ENCODE measurements around the gene SLC15A4.
A peak's percentile ranks its signal among the peaks of the same experiment; 100 is the strongest.
"Not testable (repeated sequence)": the region's sequence is repeated elsewhere in the genome, so short reads cannot be mapped to it uniquely, and the experiment has no call there.

The SLC15A4 gene

DNA sequence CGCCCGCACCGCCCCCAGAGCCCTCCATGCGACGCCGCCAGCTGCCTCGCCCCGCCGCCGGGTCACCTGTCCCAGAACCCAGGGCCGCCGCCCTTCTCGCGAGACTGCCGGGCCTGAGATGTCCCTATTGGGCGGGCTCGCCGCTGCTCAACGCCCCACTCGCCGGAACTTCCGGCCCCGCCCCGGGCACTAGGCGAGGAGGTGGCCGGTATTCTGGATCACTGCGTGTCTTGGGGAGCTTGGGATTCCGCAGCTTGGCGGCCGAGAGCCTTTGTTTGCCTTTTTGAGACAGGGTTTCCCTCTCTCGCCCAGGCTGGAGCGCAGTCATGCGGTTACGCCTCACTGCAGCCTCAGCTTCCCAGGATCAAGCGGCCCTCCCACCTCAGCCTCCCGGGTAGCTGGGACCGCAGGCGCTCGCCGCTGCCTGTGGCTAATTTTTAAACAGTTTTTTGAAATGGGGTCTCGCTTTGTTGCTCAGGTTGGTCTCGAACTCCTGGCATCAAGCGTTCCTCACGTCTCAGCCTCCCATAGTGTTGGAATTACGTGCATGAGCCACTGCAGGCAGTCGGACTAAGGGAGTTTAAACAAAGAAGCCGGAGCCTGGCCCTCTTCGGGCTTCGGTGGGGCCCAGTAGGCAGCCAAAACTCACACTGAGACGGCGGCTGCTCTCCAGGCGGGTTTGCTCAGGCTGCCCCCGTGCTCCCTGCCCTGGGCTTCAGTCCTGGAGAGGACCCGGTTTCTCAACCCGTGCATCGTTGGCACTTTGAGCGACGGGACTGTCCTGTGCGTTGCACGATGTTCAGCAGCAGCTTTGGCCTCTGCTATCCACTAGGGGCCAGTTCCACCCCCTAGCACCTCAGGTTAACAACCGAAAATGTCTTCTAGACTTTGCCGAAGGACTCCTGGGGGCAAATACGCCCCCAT is at the start of gene SLC15A4:
SLC15A4 (minus strand) TSS at position 43 of the 924 bp plus-strand sequence; CDS start at position 28, 15 bp downstream.
- DNase-seq (ENCODE audit: low read depth, low spot score), result peak; percentile 62

DNA sequence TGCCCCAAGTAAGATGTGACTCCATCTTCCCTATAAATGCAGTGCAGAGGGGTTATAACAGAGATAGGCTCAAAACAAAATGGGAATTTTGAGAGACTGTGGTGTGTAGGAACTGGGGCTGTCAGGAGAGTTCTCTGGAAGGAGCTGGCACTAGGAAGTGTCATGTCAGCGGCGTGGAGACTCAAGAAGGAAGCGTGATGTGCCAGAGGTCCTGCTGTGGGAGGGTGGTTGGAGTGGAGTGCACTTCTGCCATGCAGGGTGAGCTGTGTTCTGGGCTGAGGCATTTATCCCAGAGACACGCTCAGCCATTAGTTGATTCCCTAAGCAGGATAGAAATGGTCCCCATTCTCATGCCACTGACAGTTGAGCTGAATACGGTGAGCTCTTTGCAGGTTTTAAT is 48.5 kb upstream of the SLC15A4 start:
- no peak for DNase-seq (ENCODE audit: low read depth, low spot score)

DNA sequence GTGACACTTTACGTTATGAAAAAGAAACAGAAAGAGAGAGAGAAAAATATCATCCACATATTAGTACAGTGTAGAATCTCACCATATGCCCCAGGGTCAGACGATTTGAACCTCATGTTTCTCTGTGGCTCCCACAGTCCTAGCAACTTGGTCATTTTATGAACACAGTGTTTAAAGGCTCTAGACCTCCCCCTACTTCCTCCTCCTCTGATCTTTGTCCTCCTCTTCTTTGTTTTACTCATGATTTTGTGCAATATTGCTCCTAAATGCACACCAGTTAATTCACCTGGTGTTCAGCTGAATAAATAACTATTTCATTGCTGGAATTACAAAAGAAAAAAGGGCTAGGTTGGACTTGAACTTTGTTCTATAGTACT is 47.7 kb upstream of the SLC15A4 start:
- no peak for DNase-seq (ENCODE audit: low read depth, low spot score)

DNA sequence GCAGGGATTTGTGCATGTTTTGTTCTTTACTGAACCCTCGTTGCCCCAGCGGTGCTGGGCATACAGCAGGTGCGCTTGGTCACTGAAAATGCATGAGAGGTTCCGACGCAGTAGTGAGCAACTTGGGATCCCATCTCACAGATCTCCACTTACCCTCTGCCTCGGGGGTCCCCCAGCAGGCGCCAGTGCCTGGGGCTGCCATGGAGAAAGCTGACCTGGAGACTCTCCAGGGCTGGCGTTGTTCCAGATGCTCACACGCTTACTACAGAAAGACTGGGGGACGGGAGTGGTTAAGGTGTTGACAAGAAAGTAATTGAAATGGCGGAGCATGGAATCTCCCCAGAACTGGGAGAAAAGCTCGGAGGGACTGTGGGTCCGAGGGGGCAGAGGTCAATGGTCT is 43.7 kb upstream of the SLC15A4 start:
- DNase-seq (ENCODE audit: low read depth, low spot score), result no peak

DNA sequence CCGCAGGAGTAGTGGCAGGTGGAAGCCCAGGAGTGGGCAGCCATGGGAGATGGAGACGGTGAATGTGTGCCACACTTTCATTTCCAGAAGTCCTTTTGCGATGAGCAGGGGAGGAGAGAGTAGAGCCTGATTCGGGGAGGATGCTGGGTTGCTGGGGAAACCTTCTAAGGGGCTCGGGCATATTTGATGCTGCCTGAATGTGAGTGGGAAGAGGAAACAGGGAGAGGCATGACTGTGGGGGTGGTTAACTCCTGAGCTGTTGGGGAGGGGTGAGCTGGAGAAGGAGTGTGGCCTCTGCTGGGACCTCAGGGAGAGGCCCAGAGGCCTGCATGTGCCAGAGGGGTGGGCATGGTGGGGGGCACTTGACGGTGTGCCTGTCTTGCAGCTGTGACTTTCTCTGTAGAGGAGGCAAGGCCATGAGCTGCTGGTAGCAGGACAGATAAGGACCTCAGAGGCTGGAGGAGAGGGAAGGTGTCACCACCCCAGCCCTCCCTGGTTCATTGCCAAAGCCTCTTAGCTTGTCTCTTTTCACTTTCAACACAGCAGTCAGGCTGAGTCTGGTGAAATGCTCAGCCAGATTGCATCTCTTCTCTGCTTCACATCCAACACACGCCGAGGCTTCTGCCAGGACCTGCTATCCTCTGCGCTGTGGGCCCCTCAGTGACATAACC is 40.9 kb upstream of the SLC15A4 start:
- no peak for DNase-seq (ENCODE audit: low read depth, low spot score)

DNA sequence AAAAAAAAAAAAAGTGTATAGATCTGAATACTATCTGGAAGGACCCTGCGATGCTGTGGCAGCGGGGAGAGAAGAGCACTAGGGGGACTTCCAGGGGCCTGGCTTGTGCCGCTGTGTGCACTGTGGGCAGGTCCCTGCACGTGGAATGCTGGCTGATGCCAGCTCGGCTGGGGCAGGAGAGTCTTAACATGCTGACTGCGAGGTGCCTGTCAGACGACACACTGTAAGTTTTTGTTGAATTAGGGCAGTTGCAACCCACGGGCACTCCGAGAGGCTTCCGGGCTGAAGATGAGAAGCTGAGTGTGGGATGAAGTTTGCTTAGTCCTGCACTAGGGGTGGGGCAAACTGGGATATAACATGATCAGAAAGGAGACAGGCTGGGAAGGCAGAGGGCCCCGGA is 40.2 kb upstream of the SLC15A4 start:
- no peak for DNase-seq (ENCODE audit: low read depth, low spot score)

DNA sequence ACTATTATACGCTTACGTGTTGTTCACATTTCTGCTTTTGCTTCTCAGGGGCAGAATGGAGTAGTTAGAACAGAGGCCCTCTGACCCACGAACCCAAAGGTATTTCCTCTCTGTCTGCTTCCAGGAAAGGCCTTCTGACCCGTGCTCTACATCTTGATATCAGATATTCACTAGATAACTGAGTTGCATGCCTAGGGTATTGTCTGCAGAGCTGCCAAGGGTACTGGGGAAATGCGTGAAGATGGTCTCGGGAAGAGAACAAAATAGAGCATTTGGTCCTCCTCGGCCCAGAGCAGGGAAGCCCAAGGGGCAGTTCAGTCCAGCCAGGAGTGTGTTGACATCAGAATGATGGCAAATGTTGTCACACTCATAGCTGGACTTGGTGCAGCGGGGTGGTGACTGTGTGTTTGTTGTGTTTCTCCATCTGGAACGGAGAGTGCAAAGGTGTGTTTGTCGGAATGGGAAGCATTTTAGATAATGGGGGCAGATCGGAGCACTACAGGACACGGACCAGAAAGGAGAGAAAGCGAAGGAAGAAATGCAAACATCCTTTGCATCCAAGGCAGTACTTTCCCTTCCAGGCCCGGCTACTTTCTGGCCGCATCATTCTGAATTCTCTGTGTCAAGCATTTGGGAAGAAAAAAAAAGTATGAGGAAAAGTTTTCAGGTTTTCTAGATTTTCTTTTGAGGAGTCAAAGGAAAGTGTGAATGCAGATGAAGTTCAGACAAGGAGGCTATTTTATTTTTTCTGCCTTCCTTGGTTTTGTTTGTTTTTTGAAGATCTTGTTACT is 37.7 kb upstream of the SLC15A4 start:
- no peak for DNase-seq (ENCODE audit: low read depth, low spot score)

DNA sequence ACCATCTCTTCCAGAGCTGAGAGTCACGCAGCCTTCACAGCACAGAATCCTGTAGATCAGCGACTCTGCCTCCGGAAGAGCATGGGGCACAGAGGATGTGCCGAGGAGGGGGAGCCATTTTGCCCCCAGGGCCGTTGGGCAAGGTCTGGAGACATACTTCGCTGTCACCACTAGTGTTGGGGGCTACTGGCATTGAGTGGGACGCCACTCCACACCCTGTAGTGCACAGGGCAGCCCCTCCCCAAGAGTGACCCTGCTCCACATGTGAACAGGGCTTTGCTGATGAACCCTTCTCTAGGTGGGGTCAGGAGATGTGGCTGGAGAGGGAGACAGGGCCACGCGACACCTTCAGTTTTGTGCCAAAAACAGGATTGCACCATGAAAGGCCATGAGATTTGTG is 35.6 kb upstream of the SLC15A4 start:
- DNase-seq (ENCODE audit: low read depth, low spot score), result no peak

DNA sequence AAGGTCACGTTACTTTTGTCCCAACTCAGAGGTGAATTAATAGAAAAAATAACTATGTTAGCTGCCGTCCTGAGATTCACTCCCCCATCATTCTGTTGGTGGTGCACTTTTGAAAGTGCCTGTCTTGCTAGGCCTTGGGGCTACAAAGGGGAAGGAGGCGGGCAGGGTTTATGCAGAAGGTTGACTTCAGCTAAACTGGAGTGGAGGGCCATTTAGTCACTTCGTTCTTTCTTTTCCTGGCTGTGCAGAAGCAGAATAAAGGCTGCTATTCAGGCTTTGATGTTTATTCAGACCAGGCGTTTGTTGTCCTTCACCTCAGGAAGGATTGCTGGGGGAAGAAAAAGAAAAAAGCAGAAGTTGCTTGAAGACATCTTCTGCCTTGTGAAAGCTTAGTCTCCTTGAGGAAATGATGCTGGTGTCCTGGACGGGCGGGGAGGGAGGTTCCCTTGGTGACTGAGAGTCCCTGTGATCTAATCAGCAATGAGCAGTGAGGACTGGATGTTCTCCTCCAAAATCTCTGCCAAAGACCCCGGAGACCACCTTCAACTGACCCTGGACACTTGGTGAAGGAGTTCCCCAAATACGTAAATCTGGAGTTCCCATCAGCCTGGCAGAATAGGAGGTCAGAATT is 33.5 kb upstream of the SLC15A4 start:
- no peak for DNase-seq (ENCODE audit: low read depth, low spot score)

DNA sequence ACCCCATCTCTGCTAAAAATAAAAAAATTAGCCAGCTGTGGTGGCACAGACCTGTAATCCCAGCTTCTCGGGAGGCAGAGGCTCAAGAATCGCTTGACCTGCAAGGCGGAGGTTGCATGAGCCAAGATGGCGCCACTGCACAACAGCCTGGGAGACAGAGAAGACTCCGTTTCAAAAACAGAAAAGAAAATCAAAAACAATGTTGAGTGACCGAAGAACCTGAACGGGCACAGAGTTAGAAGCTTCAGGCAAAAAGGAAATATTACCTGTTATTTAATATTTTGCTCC is 33.0 kb upstream of the SLC15A4 start:
- DNase-seq (ENCODE audit: low read depth, low spot score), result no peak

DNA sequence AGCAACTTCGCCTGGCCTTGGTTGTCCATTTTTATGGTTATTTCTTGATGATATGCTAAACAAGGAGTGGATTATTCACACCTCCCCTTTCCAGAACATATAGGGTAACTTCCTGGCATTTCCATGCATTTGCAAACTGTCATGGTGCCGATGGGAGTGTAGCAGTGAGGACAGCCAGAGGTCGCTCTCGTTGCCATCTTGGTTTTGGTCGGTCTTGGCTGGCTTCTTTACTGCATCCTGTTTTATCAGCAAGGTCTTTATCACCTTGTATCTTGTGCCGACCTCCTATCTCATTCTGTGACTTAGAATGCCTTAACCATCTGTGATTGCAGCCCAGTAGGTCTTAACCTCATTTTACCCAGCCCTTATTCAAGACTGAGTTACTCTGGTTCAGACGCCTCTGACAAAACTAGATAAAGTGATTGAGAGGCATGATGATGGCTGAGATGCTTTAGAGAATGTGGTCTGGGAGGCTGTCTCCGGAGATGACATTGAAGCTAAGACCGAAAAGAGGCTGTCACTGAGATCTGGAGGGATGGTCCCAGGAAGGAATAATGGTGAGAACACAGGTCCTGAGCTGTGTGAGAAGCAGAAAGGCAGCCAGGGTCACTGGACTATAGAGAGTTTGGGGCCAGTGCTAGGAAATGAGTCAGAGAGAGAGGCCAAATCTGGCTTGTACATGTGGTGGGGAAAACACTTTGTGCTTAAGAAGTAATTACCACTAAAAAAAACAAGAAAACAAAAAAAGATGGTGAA is 32.5 kb upstream of the SLC15A4 start:
- no peak for DNase-seq (ENCODE audit: low read depth, low spot score)

DNA sequence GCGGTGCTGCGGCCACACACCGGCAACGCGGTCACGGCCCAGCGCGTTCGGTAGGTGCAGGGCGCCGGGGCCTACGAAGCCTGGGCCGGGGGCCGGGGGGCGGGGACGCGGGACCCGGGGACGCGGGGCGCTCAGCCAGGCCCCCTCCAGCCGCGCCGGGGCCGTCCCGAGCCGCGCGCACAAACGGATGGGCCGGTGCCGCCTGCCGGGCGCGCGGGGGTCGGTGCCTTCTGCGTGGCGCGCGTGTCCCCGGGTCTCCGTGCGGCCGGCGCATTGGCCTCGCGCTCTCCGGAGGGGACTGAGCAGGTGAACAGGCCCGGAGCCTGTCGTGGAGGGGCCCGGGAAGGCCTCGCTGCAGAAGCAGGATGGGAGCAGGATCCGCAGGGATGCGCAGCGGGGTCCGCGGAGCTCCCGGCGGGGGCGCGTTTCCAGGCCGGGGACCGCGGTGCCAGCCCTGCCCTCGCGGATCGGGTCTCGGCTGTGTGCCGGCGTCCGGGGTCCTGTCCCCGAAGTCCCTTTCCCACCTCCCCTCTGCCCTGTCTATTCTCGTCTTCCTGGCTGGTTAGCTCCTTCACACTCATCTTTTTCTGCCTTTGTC is 29.9 kb upstream of the SLC15A4 start:
- no peak for DNase-seq (ENCODE audit: low read depth, low spot score)

DNA sequence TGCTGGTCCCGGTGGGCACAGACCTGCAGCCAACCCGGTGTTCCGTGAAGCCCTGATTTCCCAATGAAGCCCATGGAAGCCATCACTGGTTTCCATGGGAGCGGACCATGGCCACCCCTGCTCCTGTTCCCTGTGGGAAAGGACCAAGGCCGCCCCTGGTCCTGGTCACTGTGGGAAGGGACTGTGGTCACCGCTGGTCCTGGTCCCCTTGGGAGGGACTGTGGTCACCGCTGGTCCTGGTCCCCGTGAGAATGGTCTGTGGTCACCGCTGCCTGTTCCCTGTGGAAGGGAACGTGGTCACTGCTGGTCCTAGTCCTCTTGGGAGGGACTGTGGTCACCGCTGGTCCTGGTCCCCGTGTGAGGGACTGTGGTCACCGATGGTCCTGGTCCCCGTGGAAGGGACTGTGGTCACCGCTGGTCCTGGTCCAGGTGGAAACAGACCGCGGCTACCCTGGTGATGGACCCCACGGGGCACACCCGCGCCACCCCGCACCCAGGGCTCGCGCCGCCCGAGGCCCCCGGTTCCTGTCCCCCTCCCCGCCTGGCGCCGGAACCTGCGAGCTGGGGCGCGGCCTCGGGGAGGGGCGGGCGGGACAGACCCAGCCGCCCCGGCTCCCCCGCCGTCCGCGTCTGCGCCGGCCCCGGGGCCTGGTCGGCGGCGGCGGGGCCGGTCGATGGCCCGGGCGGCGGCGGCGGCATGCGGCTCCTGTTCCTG is 29.3 kb upstream of the SLC15A4 start, which contains the start of gene GLT1D1:
GLT1D1 (plus strand) TSS at position 594 of the 715 bp plus-strand sequence; CDS start at position 698, 104 bp downstream.
- DNase-seq (ENCODE audit: low read depth, low spot score), result no peak

DNA sequence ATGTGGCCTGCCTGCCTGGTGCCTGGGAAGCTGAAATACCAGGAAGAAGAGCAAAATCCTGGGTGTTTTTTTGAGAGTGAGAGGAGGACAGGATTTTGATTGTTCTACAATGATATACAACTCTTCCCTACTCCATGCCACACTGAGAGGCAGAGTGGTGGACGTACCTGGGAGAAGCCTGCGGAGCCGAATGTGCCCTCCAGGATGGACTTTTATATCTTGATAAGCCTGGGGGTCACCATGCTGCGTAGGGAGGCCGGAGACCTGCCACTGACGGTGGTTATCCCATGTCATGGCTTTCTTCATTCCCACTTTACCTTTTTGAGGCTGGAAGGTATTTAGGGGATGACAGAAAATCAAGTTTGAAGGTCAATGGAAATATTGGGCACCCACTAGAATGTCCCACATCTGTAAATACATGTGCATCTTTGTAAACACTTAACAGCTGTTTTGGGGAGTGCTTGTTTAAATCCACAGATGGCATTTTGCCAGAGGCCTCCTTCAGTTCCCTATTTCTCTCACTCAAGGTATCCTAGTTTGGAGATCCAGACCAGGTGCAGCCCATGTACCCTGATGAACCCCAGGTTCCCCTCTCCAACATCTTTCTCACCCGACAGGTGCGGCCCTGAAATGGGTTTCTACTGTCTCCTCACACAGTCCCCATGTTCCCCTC is 28.4 kb upstream of the SLC15A4 start:
- no peak for DNase-seq (ENCODE audit: low read depth, low spot score)

DNA sequence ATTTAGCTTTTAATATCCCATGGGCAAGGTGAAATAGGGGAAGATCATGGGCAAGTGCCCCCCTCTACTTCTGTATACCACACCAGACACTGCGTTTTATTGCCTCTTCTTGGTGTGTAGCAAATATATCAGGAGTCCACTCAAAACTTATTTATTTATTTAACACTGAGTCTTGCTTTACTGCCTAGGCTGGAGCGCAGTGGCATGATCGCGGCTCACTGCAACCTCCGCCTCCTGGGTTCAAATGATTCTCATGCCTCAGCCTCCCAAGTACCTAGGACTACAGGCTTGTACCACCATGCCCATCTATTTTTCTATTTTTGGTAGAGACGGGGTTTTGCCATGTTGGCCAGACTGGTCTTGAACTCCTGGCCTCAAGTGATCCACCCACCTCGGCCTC is 27.7 kb upstream of the SLC15A4 start:
- DNase-seq (ENCODE audit: low read depth, low spot score), result not testable (repeated sequence)

DNA sequence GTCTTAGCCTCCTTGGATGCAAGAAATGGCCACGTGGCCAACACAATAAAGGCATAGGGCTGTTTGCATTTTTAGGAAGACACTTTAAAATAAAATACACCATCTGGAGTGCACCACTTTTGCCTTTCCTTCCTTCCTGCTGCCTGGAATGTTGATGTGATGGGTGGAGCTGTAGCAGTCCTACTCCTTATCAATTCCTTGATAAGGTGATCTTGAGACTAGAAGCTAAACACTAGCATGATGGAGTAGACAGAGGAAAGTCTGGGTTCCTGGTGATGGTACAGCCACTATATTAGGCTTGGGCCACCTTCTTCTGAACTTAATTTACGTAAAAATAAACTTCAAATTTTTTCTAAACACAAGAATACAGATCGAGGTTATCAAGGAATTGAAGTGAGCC is 26.6 kb upstream of the SLC15A4 start:
- DNase-seq (ENCODE audit: low read depth, low spot score), result no peak

DNA sequence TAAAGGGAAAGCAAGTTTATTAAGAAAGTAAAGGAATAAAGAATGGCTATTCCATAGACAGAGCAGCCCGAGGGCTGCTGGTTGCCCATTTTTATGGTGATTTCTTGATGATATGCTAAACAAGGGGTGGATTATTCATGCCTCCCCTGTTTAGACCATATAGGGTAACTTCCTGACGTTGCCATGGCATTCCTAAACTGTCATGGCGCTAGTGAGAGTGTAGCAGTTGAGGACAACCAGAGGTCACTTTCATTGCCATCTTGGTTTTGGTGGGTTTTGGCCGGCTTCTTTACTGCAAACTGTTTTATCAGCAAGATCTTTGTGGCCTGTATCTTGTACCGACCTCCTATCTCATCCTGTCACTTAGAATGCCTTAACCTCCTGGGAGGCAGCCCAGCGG is 26.0 kb upstream of the SLC15A4 start:
- not testable (repeated sequence) for DNase-seq (ENCODE audit: low read depth, low spot score)

DNA sequence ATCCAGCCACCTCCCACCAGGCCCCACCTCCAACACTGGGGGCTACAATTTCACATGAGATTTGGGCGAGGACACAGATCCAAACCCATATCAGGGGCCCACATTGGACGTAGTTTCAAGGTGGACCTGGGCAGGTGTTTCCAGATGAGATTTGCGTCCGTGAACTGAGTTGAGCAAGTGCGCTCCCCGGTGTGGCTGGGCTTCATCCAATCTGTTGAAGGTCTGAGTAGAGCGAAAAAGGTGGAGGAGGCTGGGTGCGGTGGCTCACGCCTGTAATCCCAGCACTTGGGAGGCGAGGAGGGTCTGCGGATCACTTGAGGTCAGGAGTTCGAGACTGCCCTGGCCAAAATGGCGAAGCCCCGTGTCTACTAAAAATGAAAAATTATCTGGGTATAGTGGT is 24.6 kb upstream of the SLC15A4 start:
- DNase-seq (ENCODE audit: low read depth, low spot score), result no peak

DNA sequence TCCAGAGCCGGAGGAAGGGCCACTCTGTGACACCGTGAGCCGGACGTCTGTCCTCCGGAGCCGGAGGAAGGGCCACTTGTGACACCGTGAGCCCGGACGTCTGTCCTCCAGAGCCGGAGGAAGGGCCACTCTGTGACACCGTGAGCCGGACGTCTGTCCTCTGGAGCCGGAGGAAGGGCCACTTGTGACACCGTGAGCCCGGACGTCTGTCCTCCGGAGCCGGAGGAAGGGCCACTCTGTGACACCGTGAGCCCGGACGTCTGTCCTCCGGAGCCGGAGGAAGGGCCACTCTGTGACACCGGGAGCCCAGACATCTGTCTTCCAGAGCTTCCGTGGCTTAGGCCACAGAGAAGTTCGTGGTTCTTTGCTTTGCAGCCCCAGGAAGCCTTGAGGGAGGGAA is 22.9 kb upstream of the SLC15A4 start:
- DNase-seq (ENCODE audit: low read depth, low spot score), result not testable (repeated sequence)
